DOHH2 (cell line): ENCODE data around the gene DHX16.
"Not testable (repeated sequence)": the region's sequence is repeated elsewhere in the genome, so short reads cannot be mapped to it uniquely, and the experiment has no call there.

ENCODE experiments used
- H3F3A ChIP-seq: fragments of 200-600 bp; sonication (generic), shearing (Covaris generic); 2 replicates; pipeline ENCODE4 v1.6.0; 2016; ENCODE audit warnings: antibody characterized with exemption, mild to moderate bottlenecking; ENCODE audit not compliant: control insufficient read depth, insufficient read depth
- H3K27ac ChIP-seq: fragments of 200-600 bp; sonication (generic); 2 replicates; pipeline ENCODE4 v1.5.1; 2014; ENCODE audit warnings: low read depth, mild to moderate bottlenecking, low read length, moderate library complexity
- H3K27me3 ChIP-seq: fragments of 200-600 bp; sonication (generic); 2 replicates; pipeline ENCODE4 v1.6.1; 2014; ENCODE audit warnings: mild to moderate bottlenecking, low read length, mixed read lengths; ENCODE audit not compliant: control insufficient read depth
- H3K36me3 ChIP-seq: fragments of 200-600 bp; sonication (generic); 2 replicates; pipeline ENCODE4 v1.6.1; 2014; ENCODE audit warnings: mild to moderate bottlenecking, low read length, moderate library complexity, mixed read lengths; ENCODE audit not compliant: control insufficient read depth
- H3K4me1 ChIP-seq: fragments of 200-600 bp; sonication (generic); 2 replicates; pipeline ENCODE4 v1.6.1; 2014; ENCODE audit warnings: mild to moderate bottlenecking, low read length, mixed read lengths; ENCODE audit not compliant: control insufficient read depth
- H3K4me2 ChIP-seq: fragments of 200-600 bp; sonication (generic); 2 replicates; pipeline ENCODE4 v1.6.0; 2014; ENCODE audit warnings: mild to moderate bottlenecking, low read length, moderate library complexity
- H3K4me3 ChIP-seq: fragments of 200-600 bp; sonication (generic); 2 replicates; pipeline ENCODE4 v1.5.1; 2014; ENCODE audit warnings: mild to moderate bottlenecking, low read length, mixed read lengths
- H3K79me2 ChIP-seq: fragments of 200-600 bp; sonication (generic); 2 replicates; pipeline ENCODE4 v1.6.1; 2014; ENCODE audit warnings: mild to moderate bottlenecking, low read length, mixed read lengths; ENCODE audit not compliant: control insufficient read depth
- H3K9me2 ChIP-seq: fragments of 200-600 bp; sonication (generic); replicated peaks from 2 replicates; pipeline ENCODE4 v1.6.1; 2014; ENCODE audit warnings: mild to moderate bottlenecking, low read length, mixed read lengths; ENCODE audit not compliant: control insufficient read depth
- H3K9me3 ChIP-seq: fragments of 200-600 bp; sonication (generic); 2 replicates; pipeline ENCODE4 v1.6.1; 2014; ENCODE audit warnings: antibody characterized with exemption, low read length, mixed read lengths; ENCODE audit not compliant: control insufficient read depth, insufficient read depth
- H4K20me1 ChIP-seq: fragments of 200-600 bp; sonication (generic); 2 replicates; pipeline ENCODE4 v1.6.0; 2014; ENCODE audit warnings: low read depth, mild to moderate bottlenecking, antibody characterized with exemption, low read length, moderate library complexity; ENCODE audit not compliant: control insufficient read depth, insufficient read depth
- CTCF ChIP-seq: fragments of 200-600 bp; sonication (generic); IDR thresholded peaks from one replicate; pipeline ENCODE4 v1.5.1; 2014; ENCODE audit warnings: antibody characterized with exemption, mild to moderate bottlenecking, low read depth, low read length; ENCODE audit not compliant: poor library complexity, severe bottlenecking
- EZH2phosphoT487 ChIP-seq: fragments of 200-600 bp; sonication (generic); IDR thresholded peaks from 2 replicates; pipeline ENCODE4 v1.6.1; 2017; ENCODE audit warnings: borderline replicate concordance, mild to moderate bottlenecking, antibody characterized with exemption, low read length, moderate library complexity, mixed read lengths

Gene DHX16

GRCh38 chr6:30664994-30665767, 7.6 kb downstream of the DHX16 start:
- Histone ChIP-seq H3K9me3 (no peaks in the 10 kb centered on the region), H3K9me2 (no peaks in the 10 kb centered on the region), H3K79me2 (no peaks in the 10 kb centered on the region; the same call in 1 of the 2 replicates), H3K27ac (no peak overlapping the region), H3K4me3 (no peak overlapping the region), H3K4me2 (no peak overlapping the region), H3K27me3 (no peaks in the 10 kb centered on the region), H3F3A (no peaks in the 10 kb centered on the region), H3K36me3 (peaks cover 64% of the 10 kb centered on the region), H3K4me1 (no peaks in the 10 kb centered on the region), H4K20me1 (no peaks in the 10 kb centered on the region)
- no peak for TF ChIP-seq CTCF
- TF ChIP-seq EZH2phosphoT487: no peak

- not testable (repeated sequence) for H4K20me1 ChIP-seq, H3K9me2 ChIP-seq, H3K4me3 ChIP-seq, H3K27ac ChIP-seq, H3F3A ChIP-seq, H3K4me2 ChIP-seq, H3K27me3 ChIP-seq, H3K79me2 ChIP-seq, H3K4me1 ChIP-seq, H3K9me3 ChIP-seq
- H3K36me3 ChIP-seq: peaks cover 77% of the 10 kb centered on the region
These were observed 14.9 kb downstream of the DHX16 start for GRCh38 chr6:30657922-30658321.

- peaks cover 77% of the 10 kb centered on the region for H3K36me3 ChIP-seq
- no peak for TF ChIP-seq EZH2phosphoT487
- TF ChIP-seq CTCF: no peak
- no peak overlapping the region for H3K4me2 ChIP-seq
These were observed 15.4 kb downstream of the DHX16 start for GRCh38 chr6:30657454-30657853.

GRCh38 chr6:30656513-30656912, 16.3 kb downstream of the DHX16 start:
- H3K4me1 ChIP-seq: no peaks in the 10 kb centered on the region
- H3F3A ChIP-seq: peaks cover 7% of the 10 kb centered on the region; the same call in 1 of the 2 replicates
- no peaks in the 10 kb centered on the region for H3K79me2 ChIP-seq
- H3K27ac ChIP-seq: no peak overlapping the region
- no peaks in the 10 kb centered on the region for H3K9me2 ChIP-seq
- H3K4me3 ChIP-seq: no peak overlapping the region
- no peaks in the 10 kb centered on the region for H3K9me3 ChIP-seq
- H3K27me3 ChIP-seq: no peaks in the 10 kb centered on the region
- no peak overlapping the region for H3K4me2 ChIP-seq
- no peaks in the 10 kb centered on the region for H4K20me1 ChIP-seq
- TF ChIP-seq EZH2phosphoT487: no peak
- no peak for TF ChIP-seq CTCF
- H3K36me3 ChIP-seq: peaks cover 78% of the 10 kb centered on the region

More at GRCh38 chr6:30657454-30657853, 15.4 kb downstream of the DHX16 start:
- H3F3A ChIP-seq: peaks cover 6% of the 10 kb centered on the region; the same call in 1 of the 2 replicates
- H3K27me3 ChIP-seq: no peaks in the 10 kb centered on the region
- no peak overlapping the region for H3K4me3 ChIP-seq
- no peak overlapping the region for H3K27ac ChIP-seq
- H3K9me3 ChIP-seq: no peaks in the 10 kb centered on the region
- no peaks in the 10 kb centered on the region for H3K4me1 ChIP-seq
- H3K79me2 ChIP-seq: no peaks in the 10 kb centered on the region
- H3K9me2 ChIP-seq: no peaks in the 10 kb centered on the region
- H4K20me1 ChIP-seq: no peaks in the 10 kb centered on the region
